GM19023 (cell line): ENCODE measurements around the gene GRWD1.

ENCODE experiments used
- ATAC-seq: cut with Tn5 transposase; IDR thresholded peaks from one replicate; pipeline ENCODE4 v1.9.1; 2021; ENCODE audit warnings: mild to moderate bottlenecking, moderate library complexity; ENCODE audit not compliant: unreplicated experiment

GRWD1 gene

GRCh38 chr19:48445606-48446481, at the start of gene GRWD1:
Gene GRWD1 (plus strand): TSS chr19:48445983. CDS start chr19:48446006, 23 bp downstream.
- peak; percentile 79 for ATAC-seq

- ATAC-seq, result no peak
Observed at GRCh38 chr19:48396016-48396823, 49.6 kb upstream of the GRWD1 start.

- no peak for ATAC-seq
Observed at GRCh38 chr19:48396824-48397176, 49.0 kb upstream of the GRWD1 start.

GRCh38 chr19:48397263-48398101, 48.3 kb upstream of the GRWD1 start:
- ATAC-seq, result no peak

- ATAC-seq, result no peak
Observed at GRCh38 chr19:48398102-48398374, 47.7 kb upstream of the GRWD1 start.

- ATAC-seq, result no peak
Observed at GRCh38 chr19:48398375-48399235, 47.2 kb upstream of the GRWD1 start.

GRCh38 chr19:48400018-48400742, 45.6 kb upstream of the GRWD1 start:
- ATAC-seq, result no peak

GRCh38 chr19:48401287-48401686, 44.5 kb upstream of the GRWD1 start:
- ATAC-seq, result no peak

GRCh38 chr19:48403606-48404005, 42.2 kb upstream of the GRWD1 start:
- ATAC-seq, result no peak

GRCh38 chr19:48405010-48405659, 40.6 kb upstream of the GRWD1 start:
- no peak for ATAC-seq

GRCh38 chr19:48405850-48406249, 39.9 kb upstream of the GRWD1 start:
- no peak for ATAC-seq

- ATAC-seq, result no peak
Observed at GRCh38 chr19:48413879-48414587, 31.8 kb upstream of the GRWD1 start.

GRCh38 chr19:48415395-48415794, 30.4 kb upstream of the GRWD1 start:
- no peak for ATAC-seq

GRCh38 chr19:48415806-48416221, 30.0 kb upstream of the GRWD1 start:
- ATAC-seq, result no peak

GRCh38 chr19:48417421-48417820, 28.4 kb upstream of the GRWD1 start:
- ATAC-seq, result no peak

GRCh38 chr19:48418317-48419064, 27.3 kb upstream of the GRWD1 start:
- no peak for ATAC-seq

- ATAC-seq, result peak; percentile 82
Observed at GRCh38 chr19:48419158-48419920, 26.4 kb upstream of the GRWD1 start.
